ENCODE results near the gene PDGFD.

Gene PDGFD

GRCh38 chr11:103872748-103873147 is 291.2 kb downstream of the PDGFD start:
- no peak for DNase-seq

- no peak for DNase-seq
Measured at GRCh38 chr11:103871923-103872551, 291.9 kb downstream of the PDGFD start.

- DNase-seq = no peak
Measured at GRCh38 chr11:103870821-103871309, 293.1 kb downstream of the PDGFD start.

GRCh38 chr11:103867481-103867880 is 296.5 kb downstream of the PDGFD start:
- DNase-seq = no peak

- no peak for DNase-seq
Measured at GRCh38 chr11:103863497-103863896, 300.4 kb downstream of the PDGFD start.

- DNase-seq = no peak
Measured at GRCh38 chr11:103862802-103863174, 301.2 kb downstream of the PDGFD start.

- no peak for DNase-seq
Measured at GRCh38 chr11:103862094-103862801, 301.7 kb downstream of the PDGFD start.
